ENCODE results near the gene NAGLU.
"Not testable (repeated sequence)": the region's sequence is repeated elsewhere in the genome, so short reads cannot be mapped to it uniquely, and the experiment has no call there.

Gene NAGLU

GRCh38 chr17:42521666-42522262 is 14.3 kb upstream of the NAGLU start:
- no peak for DNase-seq

- DNase-seq, result no peak
Observed at GRCh38 chr17:42522263-42522790, 13.7 kb upstream of the NAGLU start.

GRCh38 chr17:42522798-42523278 is 13.2 kb upstream of the NAGLU start:
- no peak for DNase-seq

GRCh38 chr17:42525221-42525620 is 10.8 kb upstream of the NAGLU start:
- DNase-seq, result no peak

GRCh38 chr17:42526031-42526444 is 10.0 kb upstream of the NAGLU start:
- no peak for DNase-seq

GRCh38 chr17:42527932-42528331 is 8.1 kb upstream of the NAGLU start:
- no peak for DNase-seq

GRCh38 chr17:42529061-42529460 is 7.0 kb upstream of the NAGLU start:
- no peak for DNase-seq

GRCh38 chr17:42530952-42531454 is 5.0 kb upstream of the NAGLU start:
- peak; percentile 66 for DNase-seq

- DNase-seq, result peak; percentile 55
Observed at GRCh38 chr17:42531455-42532354, 4.3 kb upstream of the NAGLU start.

GRCh38 chr17:42535155-42536047 is 640 bp upstream of the NAGLU start:
- DNase-seq, result no peak

GRCh38 chr17:42536372-42537155 is 523 bp downstream of the NAGLU start:
- peak; percentile 92 for DNase-seq

GRCh38 chr17:42537156-42537805 is 1.2 kb downstream of the NAGLU start:
- no peak for DNase-seq

GRCh38 chr17:42537826-42538451 is 1.9 kb downstream of the NAGLU start:
- DNase-seq, result no peak

- DNase-seq, result no peak
Observed at GRCh38 chr17:42538482-42538881, 2.4 kb downstream of the NAGLU start.

GRCh38 chr17:42540558-42540957 is 4.5 kb downstream of the NAGLU start:
- DNase-seq, result not testable (repeated sequence)

GRCh38 chr17:42541041-42541833 is 5.2 kb downstream of the NAGLU start:
- DNase-seq, result no peak

GRCh38 chr17:42543190-42544079 is 7.4 kb downstream of the NAGLU start:
- DNase-seq, result no peak

- no peak for DNase-seq
Observed at GRCh38 chr17:42544874-42545283, 8.8 kb downstream of the NAGLU start.
